Ishikawa (cell line): ENCODE data around the gene SHISA9.

Experiments
- CEBPB ChIP-seq: IDR thresholded peaks from 2 replicates; pipeline ENCODE4 v1.6.1; 2012
- CREB1 ChIP-seq: IDR thresholded peaks from 2 replicates; pipeline ENCODE4 v1.6.1; 2012; ENCODE audit warnings: low read depth
- EGR1 ChIP-seq: IDR thresholded peaks from 2 replicates; pipeline ENCODE4 v1.6.1; 2012
- EP300 ChIP-seq: IDR thresholded peaks from 2 replicates; pipeline ENCODE4 v1.6.1; 2012; ENCODE audit warnings: borderline replicate concordance
- FOXM1 ChIP-seq: IDR thresholded peaks from 2 replicates; pipeline ENCODE4 v1.6.1; 2012; ENCODE audit warnings: low read depth, borderline replicate concordance
- MAX ChIP-seq: IDR thresholded peaks from 2 replicates; pipeline ENCODE4 v1.6.1; 2012
- NFIC ChIP-seq: IDR thresholded peaks from 2 replicates; pipeline ENCODE4 v1.6.1; 2012
- RAD21 ChIP-seq: IDR thresholded peaks from 2 replicates; pipeline ENCODE4 v1.6.1; 2012; ENCODE audit warnings: low read depth
- TAF1 ChIP-seq: IDR thresholded peaks from 2 replicates; pipeline ENCODE4 v1.6.1; 2012; ENCODE audit warnings: low read depth, mild to moderate bottlenecking
- TEAD4 ChIP-seq: IDR thresholded peaks from 2 replicates; pipeline ENCODE4 v1.6.1; 2012
- USF1 ChIP-seq: IDR thresholded peaks from 2 replicates; pipeline ENCODE4 v1.6.1; 2012
- YY1 ChIP-seq: IDR thresholded peaks from 2 replicates; pipeline ENCODE4 v1.6.1; 2012; ENCODE audit warnings: low read depth
- ZBTB7A ChIP-seq: IDR thresholded peaks from 2 replicates; pipeline ENCODE4 v1.6.1; 2012; ENCODE audit warnings: low read depth

GRCh38 chr16:13105427-13105826 is 204.0 kb downstream of the SHISA9 start:
- TF ChIP-seq MAX (no peak), EP300 (no peak), FOXM1 (no peak), YY1 (no peak), NFIC (no peak), USF1 (no peak), TEAD4 (no peak), RAD21 (no peak), CREB1 (no peak), TAF1 (no peak), CEBPB (no peak), EGR1 (no peak), ZBTB7A (no peak)
